ENCODE results near the gene BLOC1S6.

GRCh38 chr15:45606413-45606812 is 19.2 kb downstream of the BLOC1S6 start:
- no peak for TF ChIP-seq POLR2A (IDR thresholded peaks at IDR 0.05; ENCODE audit: control extremely low read depth in 1 of 2, low read depth in 2 of 2, low read length in 2 of 2)
- TF ChIP-seq FOSL1 (IDR thresholded peaks at IDR 0.05; ENCODE audit: insufficient read depth, low read depth, low read length) = no peak
- no peak for TF ChIP-seq EP300 (IDR thresholded peaks at IDR 0.05; ENCODE audit: borderline replicate concordance in 1 of 2, low read depth in 2 of 2, low read length in 2 of 2)
- TF ChIP-seq CTCF (IDR thresholded peaks at IDR 0.05; ENCODE audit: control extremely low read depth in 1 of 3, insufficient read depth in 1 of 3, low read depth in 1 of 3, low read length in 3 of 3) = no peak
- no peak for TF ChIP-seq EZH2 (IDR thresholded peaks at IDR 0.05; ENCODE audit: low read depth, low read length, severe bottlenecking)
- TF ChIP-seq SRF (IDR thresholded peaks at IDR 0.05; ENCODE audit: low read depth, low read length) = no peak
- no peak for TF ChIP-seq TAF1 (IDR thresholded peaks at IDR 0.05; ENCODE audit: low read depth, low read length)
- no peak for TF ChIP-seq POLR2AphosphoS5 (IDR thresholded peaks at IDR 0.05; ENCODE audit: low read depth, low read length)
- TF ChIP-seq JUND (IDR thresholded peaks at IDR 0.05; ENCODE audit: low read length) = no peak
- no peak for TF ChIP-seq BRCA1 (IDR thresholded peaks at IDR 0.05; ENCODE audit: low read depth, low read length)
- TF ChIP-seq CBX8 (IDR thresholded peaks at IDR 0.05; ENCODE audit: borderline replicate concordance, low read depth, low read length) = no peak
- no peak for TF ChIP-seq EGR1 (IDR thresholded peaks at IDR 0.05; ENCODE audit: borderline replicate concordance, low read depth, low read length)

All from H1 (cell line).